ENCODE measurements around the gene TNF.

The TNF gene

DNA sequence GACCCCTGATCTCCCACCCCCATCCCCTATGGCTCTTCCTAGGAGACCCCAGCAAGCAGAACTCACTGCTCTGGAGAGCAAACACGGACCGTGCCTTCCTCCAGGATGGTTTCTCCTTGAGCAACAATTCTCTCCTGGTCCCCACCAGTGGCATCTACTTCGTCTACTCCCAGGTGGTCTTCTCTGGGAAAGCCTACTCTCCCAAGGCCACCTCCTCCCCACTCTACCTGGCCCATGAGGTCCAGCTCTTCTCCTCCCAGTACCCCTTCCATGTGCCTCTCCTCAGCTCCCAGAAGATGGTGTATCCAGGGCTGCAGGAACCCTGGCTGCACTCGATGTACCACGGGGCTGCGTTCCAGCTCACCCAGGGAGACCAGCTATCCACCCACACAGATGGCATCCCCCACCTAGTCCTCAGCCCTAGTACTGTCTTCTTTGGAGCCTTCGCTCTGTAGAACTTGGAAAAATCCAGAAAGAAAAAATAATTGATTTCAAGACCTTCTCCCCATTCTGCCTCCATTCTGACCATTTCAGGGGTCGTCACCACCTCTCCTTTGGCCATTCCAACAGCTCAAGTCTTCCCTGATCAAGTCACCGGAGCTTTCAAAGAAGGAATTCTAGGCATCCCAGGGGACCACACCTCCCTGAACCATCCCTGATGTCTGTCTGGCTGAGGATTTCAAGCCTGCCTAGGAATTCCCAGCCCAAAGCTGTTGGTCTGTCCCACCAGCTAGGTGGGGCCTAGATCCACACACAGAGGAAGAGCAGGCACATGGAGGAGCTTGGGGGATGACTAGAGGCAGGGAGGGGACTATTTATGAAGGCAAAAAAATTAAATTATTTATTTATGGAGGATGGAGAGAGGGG, 1.9 kb upstream of the TNF start:
- DNase-seq, result no peak

DNA sequence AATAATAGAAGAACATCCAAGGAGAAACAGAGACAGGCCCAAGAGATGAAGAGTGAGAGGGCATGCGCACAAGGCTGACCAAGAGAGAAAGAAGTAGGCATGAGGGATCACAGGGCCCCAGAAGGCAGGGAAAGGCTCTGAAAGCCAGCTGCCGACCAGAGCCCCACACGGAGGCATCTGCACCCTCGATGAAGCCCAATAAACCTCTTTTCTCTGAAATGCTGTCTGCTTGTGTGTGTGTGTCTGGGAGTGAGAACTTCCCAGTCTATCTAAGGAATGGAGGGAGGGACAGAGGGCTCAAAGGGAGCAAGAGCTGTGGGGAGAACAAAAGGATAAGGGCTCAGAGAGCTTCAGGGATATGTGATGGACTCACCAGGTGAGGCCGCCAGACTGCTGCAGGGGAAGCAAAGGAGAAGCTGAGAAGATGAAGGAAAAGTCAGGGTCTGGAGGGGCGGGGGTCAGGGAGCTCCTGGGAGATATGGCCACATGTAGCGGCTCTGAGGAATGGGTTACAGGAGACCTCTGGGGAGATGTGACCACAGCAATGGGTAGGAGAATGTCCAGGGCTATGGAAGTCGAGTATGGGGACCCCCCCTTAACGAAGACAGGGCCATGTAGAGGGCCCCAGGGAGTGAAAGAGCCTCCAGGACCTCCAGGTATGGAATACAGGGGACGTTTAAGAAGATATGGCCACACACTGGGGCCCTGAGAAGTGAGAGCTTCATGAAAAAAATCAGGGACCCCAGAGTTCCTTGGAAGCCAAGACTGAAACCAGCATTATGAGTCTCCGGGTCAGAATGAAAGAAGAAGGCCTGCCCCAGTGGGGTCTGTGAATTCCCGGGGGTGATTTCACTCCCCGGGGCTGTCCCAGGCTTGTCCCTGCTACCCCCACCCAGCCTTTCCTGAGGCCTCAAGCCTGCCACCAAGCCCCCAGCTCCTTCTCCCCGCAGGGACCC, 981 bp upstream of the TNF start:
- peak; percentile 53 for DNase-seq

DNA sequence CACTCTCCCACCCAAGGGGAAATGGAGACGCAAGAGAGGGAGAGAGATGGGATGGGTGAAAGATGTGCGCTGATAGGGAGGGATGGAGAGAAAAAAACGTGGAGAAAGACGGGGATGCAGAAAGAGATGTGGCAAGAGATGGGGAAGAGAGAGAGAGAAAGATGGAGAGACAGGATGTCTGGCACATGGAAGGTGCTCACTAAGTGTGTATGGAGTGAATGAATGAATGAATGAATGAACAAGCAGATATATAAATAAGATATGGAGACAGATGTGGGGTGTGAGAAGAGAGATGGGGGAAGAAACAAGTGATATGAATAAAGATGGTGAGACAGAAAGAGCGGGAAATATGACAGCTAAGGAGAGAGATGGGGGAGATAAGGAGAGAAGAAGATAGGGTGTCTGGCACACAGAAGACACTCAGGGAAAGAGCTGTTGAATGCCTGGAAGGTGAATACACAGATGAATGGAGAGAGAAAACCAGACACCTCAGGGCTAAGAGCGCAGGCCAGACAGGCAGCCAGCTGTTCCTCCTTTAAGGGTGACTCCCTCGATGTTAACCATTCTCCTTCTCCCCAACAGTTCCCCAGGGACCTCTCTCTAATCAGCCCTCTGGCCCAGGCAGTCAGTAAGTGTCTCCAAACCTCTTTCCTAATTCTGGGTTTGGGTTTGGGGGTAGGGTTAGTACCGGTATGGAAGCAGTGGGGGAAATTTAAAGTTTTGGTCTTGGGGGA, 754 bp downstream of the TNF start:
- no peak for DNase-seq

DNA sequence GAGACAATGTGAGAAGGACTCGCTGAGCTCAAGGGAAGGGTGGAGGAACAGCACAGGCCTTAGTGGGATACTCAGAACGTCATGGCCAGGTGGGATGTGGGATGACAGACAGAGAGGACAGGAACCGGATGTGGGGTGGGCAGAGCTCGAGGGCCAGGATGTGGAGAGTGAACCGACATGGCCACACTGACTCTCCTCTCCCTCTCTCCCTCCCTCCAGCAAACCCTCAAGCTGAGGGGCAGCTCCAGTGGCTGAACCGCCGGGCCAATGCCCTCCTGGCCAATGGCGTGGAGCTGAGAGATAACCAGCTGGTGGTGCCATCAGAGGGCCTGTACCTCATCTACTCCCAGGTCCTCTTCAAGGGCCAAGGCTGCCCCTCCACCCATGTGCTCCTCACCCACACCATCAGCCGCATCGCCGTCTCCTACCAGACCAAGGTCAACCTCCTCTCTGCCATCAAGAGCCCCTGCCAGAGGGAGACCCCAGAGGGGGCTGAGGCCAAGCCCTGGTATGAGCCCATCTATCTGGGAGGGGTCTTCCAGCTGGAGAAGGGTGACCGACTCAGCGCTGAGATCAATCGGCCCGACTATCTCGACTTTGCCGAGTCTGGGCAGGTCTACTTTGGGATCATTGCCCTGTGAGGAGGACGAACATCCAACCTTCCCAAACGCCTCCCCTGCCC, 1.7 kb downstream of the TNF start:
- DNase-seq, result peak; percentile 46

DNA sequence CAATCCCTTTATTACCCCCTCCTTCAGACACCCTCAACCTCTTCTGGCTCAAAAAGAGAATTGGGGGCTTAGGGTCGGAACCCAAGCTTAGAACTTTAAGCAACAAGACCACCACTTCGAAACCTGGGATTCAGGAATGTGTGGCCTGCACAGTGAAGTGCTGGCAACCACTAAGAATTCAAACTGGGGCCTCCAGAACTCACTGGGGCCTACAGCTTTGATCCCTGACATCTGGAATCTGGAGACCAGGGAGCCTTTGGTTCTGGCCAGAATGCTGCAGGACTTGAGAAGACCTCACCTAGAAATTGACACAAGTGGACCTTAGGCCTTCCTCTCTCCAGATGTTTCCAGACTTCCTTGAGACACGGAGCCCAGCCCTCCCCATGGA, 2.2 kb downstream of the TNF start:
- DNase-seq, result no peak

DNA sequence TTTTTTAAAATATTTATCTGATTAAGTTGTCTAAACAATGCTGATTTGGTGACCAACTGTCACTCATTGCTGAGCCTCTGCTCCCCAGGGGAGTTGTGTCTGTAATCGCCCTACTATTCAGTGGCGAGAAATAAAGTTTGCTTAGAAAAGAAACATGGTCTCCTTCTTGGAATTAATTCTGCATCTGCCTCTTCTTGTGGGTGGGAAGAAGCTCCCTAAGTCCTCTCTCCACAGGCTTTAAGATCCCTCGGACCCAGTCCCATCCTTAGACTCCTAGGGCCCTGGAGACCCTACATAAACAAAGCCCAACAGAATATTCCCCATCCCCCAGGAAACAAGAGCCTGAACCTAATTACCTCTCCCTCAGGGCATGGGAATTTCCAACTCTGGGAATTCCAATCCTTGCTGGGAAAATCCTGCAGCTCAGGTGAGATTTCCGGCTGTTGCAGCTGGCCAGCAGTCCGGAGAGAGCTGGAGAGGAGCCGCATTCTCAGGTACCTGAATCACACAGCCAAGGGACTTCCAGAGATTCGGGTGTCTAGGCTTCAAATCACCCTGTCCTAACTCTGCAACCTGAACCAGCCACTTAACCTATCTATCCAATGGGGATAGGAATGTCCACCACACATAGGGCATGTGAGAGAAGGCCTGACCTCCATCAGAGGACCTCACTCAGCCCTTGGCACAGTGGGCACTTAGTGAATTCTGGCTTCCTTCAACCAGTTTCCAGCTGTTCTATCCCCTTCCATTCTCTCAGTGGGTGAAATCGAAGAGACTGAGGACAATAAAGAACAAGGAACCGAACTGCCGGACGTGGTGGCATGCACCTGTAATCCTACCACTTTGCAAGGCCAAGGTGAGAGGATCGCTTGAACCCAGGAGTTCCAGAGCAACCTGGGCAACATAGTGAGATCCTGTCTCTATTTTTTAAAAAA, 3.1 kb downstream of the TNF start:
- no peak for DNase-seq

DNA sequence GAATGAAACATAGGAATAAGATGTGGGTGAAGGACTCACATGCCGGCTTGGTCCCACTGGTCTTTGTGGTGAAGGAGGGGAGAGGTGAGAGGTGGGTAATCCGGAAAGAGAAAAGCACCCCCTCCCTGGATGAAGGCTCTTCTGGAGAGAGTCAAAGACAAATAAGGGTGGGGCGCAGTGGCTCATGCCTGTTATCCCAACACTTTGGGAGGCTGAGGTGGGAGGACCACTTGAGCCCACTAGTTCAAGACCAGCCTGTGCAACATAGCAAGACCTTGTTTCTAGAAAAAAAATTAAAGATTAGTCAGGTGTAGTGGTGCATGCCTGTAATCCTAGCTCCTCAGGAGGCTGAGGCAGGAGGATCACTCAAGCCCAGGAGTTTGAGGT, 3.7 kb downstream of the TNF start:
- DNase-seq, result no peak

DNA sequence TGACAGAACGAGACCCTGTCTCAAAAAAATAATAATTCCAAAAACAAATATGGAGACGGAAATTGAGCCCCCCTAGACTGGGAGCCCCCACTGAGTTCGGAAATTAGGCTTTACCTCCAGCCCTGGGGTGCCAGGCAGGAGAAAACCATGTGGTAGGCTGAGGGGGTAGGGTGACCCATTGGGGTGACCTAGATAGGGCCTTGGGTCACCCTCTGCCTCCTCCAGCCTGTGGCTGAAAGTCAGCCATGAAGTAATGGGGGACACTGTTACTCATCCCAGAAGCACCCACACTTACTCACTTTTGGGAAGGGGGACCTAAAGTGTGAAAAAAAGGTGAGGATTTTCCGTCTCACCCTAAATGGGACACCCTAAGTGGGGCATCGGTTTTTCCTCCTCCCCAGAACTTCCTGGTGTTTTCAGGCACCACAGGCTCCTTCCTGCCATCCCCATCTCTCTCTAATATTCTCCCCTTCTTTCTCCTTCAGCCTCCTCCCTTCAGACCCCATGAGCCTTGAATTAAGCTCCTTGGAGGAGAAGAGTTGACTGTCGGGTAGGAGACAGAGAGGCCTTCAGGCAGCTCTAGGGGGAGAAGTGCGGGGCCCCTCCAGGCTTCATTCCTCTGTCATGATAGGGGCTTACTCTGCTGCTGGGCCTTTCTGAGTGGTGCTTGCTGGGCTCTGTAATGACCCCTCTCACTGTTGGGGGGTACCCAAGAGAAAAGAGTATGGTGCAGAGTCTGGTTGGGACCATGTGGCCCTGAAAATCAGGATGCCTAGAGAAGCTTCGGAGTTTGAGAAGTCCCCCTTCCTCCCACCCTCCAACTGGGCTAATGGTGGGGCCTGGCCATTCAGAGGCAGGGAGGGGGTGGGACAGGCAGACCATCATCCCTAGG, 4.4 kb downstream of the TNF start:
- no peak for DNase-seq

DNA sequence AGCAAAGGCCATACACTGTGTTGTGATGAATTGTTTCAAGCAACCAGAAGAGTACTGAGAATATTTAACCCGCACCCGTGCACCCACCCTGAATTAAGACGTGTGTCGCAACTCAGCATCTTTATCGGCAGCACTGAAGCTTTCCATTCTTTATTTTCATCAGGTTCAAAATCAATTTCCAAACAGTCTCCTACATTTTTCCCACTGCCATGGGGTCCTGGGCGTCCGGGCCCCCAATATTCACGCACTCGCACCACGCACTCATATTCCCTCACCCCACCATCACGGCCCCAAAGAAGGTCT, 5.0 kb downstream of the TNF start:
- DNase-seq, result no peak

DNA sequence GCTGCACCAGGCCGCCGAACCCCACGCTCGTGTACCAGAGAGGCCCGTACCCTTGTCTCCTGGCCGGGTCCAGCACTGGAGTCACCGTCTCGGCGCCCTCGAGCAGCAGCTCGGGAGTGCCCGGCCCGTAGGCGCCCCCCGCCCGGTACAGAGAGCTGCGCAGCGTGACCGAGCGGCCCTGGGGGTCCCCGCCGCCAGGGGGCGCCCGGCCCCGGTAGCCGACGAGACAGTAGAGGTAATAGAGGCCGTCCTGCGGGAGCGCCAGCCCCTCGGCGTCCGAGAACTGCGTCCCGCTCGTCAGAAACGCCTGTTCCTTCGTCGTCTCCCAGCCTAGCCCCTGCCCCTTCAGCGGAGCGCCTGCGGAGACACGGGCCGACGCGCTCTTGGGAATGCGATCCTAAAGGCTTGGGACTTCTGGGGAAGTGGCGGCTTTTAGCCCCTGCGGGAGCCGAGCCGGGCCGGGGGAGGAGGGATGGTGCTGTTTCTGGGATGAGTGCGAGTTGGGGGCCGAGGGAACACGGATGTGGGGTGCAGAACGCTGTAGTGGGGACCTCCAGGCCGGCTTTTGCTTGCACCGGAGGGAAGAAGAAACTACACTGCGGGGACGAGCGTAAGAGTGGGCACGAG, 5.6 kb downstream of the TNF start:
- peak; percentile 92 for DNase-seq

DNA sequence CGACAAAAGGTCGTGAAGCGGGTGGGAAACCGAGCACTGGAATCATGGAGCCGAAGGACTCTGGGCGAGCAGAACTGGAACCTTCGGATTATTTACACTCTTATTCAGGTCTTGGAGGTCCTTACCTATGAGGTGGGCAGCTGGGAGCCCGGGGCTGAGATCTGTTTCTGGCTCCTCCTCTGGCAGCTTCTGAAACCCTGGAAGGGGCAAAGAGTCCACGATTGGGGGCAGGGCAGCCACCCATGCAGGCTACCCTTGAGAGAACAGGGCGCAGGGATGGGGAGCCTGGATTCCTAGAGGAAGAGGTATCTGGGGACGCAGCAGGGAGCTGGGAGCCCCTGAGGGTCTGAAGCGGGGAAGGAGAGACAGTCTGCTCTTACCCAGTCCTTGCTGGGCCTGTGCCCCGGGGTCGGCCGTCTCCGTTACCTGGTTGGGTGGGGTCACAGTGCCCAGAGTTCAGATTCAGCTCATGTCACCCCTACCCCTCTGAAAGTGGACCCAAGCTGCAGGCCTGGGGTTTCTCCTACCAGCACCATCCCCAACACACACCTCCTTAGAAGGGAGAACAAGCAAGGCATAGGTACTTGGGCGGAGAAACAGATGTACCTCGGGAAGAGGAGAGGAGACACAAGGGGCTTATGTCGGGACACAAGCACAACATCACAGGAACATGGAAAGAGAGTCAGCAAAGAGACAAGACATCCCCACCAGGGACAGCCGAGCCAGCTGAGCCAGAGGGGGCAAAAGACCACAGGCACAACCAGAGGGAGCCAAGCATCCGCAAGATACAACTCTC, 6.3 kb downstream of the TNF start:
- no peak for DNase-seq

DNA sequence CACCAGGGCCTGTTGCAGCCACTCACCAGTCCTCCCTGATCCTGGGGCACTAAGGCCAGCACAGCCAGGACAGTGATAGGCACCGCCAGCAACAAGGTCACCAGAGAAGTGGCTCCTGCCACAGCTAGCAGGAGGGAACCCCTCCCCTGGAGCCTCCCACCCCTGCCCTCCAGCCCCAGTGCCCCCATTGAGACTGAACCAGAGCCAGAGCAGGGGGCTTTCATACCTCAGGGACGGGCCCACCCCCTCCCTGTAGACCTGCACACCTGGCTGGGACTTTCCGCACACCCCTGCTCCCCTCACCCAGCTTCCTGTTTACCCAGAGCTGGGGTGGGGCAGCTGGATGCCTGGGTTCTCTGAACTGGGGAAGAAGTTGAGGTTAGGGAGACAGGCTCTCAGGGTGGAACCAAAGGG, 6.9 kb downstream of the TNF start, which contains the start of gene LTB:
Gene LTB (minus strand): TSS at position 195 of the 414 bp plus-strand sequence. CDS start 7 bp downstream, at position 188.
- DNase-seq, result peak; percentile 52

DNA sequence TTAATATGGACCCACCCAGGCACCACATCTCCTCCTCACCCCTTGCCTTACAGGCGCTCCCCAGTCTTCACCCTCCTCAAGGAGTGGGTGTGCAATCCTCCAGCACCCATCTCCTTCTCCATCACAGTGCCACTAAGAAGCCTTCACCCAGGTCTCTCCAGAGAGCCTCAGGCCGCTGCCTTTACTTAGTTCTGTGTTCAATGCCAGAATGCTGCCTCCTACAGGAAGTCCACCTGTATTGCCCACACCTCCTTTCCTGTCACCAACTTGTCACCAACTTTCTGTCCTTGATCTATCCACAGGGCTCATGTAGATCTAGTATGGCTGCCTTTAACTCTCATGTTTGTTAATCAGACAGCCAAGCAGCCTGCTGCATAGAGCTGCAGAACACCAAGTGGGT, 10.1 kb downstream of the TNF start:
- DNase-seq, result no peak

DNA sequence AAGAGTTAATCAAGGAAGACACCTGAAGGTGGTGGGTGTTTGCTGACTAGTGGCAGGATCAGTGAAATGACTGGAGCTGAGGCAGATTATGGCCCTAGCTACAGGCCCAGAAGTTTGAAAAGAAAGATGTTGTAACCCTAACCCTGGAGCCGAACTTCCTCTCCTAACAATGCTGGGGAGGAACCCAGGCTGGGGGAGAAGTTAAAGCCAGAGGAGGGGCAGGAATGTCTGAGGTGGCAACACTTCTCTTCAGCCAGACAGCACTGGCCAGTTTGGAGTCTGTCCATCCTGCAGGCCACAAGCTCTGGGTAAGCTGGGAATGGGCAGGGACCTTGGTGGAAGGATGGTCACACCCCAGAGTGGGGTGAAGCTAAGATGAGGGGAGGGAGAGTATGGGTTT, 10.6 kb downstream of the TNF start, which contains the start of gene LST1:
Gene LST1 (plus strand): TSS at position 270 of the 400 bp plus-strand sequence. CDS start 1,023 bp downstream, outside the sequence.
- no peak for DNase-seq

DNA sequence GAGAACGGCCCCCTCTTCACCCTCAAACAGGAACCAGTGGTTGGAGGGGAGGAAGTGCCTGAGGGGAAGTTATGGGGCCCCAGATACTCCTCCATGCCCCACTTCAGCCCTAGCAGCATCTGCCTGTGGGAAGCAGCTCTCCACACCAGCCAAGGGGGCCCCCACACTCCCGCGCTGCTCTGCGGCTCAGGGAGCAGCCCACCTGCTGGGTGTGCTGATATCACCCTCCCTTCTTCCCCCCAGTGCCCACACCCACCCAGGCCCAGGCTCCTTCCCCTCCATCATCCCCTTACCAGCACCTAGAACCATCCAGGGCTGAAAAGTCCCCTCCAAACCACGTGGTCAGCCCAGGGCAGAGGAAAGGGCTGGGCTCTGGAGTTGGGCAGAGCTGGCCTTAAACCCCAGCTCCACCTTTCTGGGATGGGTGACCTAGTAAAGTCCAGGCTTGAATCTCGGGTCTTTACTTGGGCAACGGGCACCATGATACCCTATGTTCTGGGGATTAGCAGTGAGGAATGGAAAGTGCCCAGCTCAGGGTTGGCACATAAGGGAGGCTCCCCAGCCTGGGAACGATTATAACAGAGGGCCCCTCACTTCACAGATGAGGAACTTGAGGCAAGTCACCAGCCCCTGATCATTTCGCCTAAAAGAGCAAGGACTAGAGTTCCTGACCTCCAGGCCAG, 11.4 kb downstream of the TNF start:
- no peak for DNase-seq

DNA sequence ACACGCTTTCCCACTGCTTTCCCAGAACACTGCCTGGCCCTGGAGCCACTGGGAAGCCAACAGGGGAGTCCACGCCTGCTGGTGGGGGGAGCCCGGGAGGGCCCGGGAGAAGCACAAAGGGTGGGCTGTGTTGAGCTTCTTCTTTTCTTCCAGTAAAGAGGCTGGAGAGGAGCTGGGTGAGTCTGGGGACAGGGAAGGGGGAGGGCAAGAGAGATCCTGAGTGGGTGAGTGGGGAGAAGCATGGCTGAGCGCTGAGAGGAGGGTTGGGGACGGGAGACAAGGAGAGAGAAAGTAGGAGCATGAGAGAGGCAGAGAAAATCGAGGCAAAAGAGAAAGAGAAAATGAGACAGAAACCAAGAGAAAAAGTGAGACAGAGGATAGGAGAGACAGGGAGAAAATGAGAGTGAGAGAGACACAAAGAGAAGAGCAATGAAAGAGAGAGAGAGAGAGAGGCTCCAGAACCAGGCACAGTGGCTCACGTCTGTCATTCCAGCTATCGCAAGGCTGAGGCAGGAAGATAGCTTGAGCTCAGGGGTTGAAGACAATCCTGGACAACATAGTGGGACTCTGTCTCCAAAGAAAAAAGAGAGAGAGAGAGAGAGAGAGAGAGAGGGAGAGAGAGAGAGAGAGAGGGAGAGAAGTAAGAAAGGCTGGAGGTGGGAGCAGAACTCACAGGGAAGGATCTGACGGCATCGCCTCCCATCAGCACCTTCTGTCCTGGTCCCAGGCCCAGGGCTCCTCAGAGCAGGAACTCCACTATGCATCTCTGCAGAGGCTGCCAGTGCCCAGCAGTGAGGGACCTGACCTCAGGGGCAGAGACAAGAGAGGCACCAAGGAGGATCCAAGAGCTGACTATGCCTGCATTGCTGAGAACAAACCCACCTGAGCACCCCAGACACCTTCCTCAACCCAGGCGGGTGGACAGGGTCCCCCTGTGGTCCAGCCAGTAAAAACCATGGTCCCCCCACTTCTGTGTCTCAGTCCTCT, 12.7 kb downstream of the TNF start:
- no peak for DNase-seq
